ENCODE results near the gene DOK3.

Gene DOK3

GRCh38 chr5:177547736-177548135 is 38.1 kb upstream of the DOK3 start:
- Histone ChIP-seq H3K27ac (ENCODE audit: low read length) (no peak overlapping the region), H3K4me1 (ENCODE audit: control insufficient read depth in 1 of 2, insufficient read depth in 2 of 2, low read length in 2 of 2) (peaks cover 23 to 46% of the 10 kb centered on the region in 2 donors), H3K36me3 (ENCODE audit: control insufficient read depth in 1 of 2, insufficient read depth in 2 of 2, low read length in 2 of 2) (peaks cover 4 to 5% of the 10 kb centered on the region in 2 donors), H3K4me3 (ENCODE audit: low read depth in 1 of 2, low read length in 2 of 2) (no peak overlapping the region), H3K27me3 (ENCODE audit: low read depth, low read length) (no peaks in the 10 kb centered on the region), H3K9me3 (ENCODE audit: control insufficient read depth in 1 of 2, low read length in 2 of 2) (no peaks in the 10 kb centered on the region)

DNA sequence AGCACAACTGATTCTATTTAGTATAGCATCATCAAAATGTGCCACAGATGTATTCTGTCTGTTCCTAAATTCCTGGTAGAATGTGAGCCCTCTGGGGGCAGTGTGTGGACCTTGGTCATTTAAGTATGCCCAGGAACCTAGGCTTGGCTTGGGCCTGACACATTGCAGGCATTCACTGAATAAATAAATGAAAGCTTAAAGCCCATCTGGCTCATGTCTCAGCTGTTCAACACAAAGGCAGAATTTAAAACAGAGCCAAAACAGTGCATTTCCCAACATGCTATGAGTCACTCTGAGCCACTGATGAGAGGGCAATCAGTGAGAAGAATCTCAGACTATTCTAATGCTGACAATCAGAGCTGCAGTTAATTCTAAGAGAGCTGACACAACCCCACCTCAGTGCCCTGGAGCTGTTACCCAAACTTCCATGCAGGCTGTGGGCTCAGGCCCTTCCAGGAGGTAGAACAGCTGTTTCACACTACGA is 36.7 kb upstream of the DOK3 start:
- H3K27ac ChIP-seq (ENCODE audit: low read length) = peak overlapping the region; percentile 81

DNA sequence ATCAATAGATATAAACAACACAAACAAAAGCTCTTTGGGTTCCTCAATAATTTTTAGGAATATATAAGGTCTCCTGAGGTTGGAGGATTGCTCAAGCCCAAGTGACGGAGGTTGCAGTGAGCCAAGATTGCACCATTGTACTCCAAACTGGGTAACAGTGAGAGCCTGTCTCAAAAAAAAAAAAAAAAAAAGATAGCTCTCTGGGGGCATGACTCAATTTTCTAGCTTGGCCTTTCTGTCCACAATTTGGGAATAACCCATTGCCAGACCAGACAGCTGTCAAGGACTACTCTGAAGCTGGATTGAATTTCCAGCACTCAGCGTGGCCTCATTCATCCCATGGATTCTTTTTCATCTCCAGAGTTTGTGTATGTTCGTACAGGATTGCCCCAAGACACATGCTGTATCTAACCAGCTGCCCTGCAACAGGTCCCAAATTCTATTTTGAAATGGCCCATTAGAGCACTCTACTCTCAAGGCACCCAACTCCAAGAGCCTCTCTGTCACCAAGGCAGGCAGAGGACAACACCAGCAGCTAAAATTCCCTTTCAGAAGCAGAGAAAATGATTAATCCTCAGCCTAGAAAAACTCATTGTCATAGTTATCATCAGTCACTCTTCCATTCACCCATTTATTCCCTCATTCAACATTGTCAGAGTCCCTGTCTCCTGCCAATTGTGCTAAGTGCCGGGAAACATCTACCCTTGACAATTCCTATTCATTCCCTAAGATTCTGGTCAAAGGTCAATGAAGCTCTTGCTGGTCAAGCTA is 36.0 kb upstream of the DOK3 start:
- Histone ChIP-seq H3K4me1 (ENCODE audit: control insufficient read depth in 1 of 2, insufficient read depth in 2 of 2, low read length in 2 of 2) (peaks cover 20 to 37% of the 10 kb centered on the region in 2 donors), H3K9me3 (ENCODE audit: control insufficient read depth in 1 of 2, low read length in 2 of 2) (no peaks in the 10 kb centered on the region), H3K4me3 (ENCODE audit: low read depth in 1 of 2, low read length in 2 of 2) (no peak overlapping the region), H3K27ac (ENCODE audit: low read length) (peak overlapping the region; percentile 81), H3K27me3 (ENCODE audit: low read depth, low read length) (no peaks in the 10 kb centered on the region), H3K36me3 (ENCODE audit: control insufficient read depth in 1 of 2, insufficient read depth in 2 of 2, low read length in 2 of 2) (peaks cover 4 to 5% of the 10 kb centered on the region in 2 donors)

More for the DNA sequence above, 36.7 kb upstream of the DOK3 start:
- H3K36me3 ChIP-seq (ENCODE audit: control insufficient read depth in 1 of 2, insufficient read depth in 2 of 2, low read length in 2 of 2) = peaks cover 4 to 5% of the 10 kb centered on the region in 2 donors
- no peaks in the 10 kb centered on the region for H3K27me3 ChIP-seq (ENCODE audit: low read depth, low read length)
- no peak overlapping the region for H3K4me3 ChIP-seq (ENCODE audit: low read depth in 1 of 2, low read length in 2 of 2)
- no peaks in the 10 kb centered on the region for H3K9me3 ChIP-seq (ENCODE audit: control insufficient read depth in 1 of 2, low read length in 2 of 2)
- peaks cover 20 to 37% of the 10 kb centered on the region in 2 donors for H3K4me1 ChIP-seq (ENCODE audit: control insufficient read depth in 1 of 2, insufficient read depth in 2 of 2, low read length in 2 of 2)

- Histone ChIP-seq H3K36me3 (ENCODE audit: control insufficient read depth in 1 of 2, insufficient read depth in 2 of 2, low read length in 2 of 2) (peaks cover 4 to 15% of the 10 kb centered on the region in 2 donors), H3K27me3 (ENCODE audit: low read depth, low read length) (no peaks in the 10 kb centered on the region), H3K9me3 (ENCODE audit: control insufficient read depth in 1 of 2, low read length in 2 of 2) (no peaks in the 10 kb centered on the region), H3K4me3 (ENCODE audit: low read depth in 1 of 2, low read length in 2 of 2) (no peak overlapping the region), H3K27ac (ENCODE audit: low read length) (no peak overlapping the region), H3K4me1 (ENCODE audit: control insufficient read depth in 1 of 2, insufficient read depth in 2 of 2, low read length in 2 of 2) (peaks cover 19 to 47% of the 10 kb centered on the region in 2 donors)
Observed at GRCh38 chr5:177542816-177543465, 33.3 kb upstream of the DOK3 start.

DNA sequence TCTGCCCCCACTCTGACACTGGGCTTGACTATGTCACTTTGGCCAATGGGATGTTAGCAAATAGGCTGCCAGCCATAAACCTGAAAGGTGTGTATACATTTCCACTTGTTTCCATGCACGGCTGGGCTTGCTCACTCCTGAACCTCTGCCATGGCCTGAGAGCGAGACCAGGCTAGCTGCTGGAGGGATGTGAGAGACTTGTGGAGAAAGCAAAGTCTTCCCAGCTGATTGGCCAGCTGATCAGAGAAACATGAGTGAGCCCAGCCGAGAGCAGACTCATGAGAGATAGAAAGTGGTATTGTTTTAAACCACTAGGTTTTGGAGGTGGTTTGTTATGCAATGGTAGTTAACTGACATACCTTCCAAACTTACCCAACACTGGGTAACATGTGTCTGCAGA is 30.8 kb upstream of the DOK3 start:
- Histone ChIP-seq H3K9me3 (ENCODE audit: control insufficient read depth in 1 of 2, low read length in 2 of 2) (no peaks in the 10 kb centered on the region), H3K27me3 (ENCODE audit: low read depth, low read length) (no peaks in the 10 kb centered on the region), H3K4me3 (ENCODE audit: low read depth in 1 of 2, low read length in 2 of 2) (no peak overlapping the region), H3K36me3 (ENCODE audit: control insufficient read depth in 1 of 2, insufficient read depth in 2 of 2, low read length in 2 of 2) (peaks cover 19 to 27% of the 10 kb centered on the region in 2 donors), H3K4me1 (ENCODE audit: control insufficient read depth in 1 of 2, insufficient read depth in 2 of 2, low read length in 2 of 2) (peaks cover 11 to 54% of the 10 kb centered on the region in 2 donors), H3K27ac (ENCODE audit: low read length) (no peak overlapping the region)

- Histone ChIP-seq H3K36me3 (ENCODE audit: control insufficient read depth in 1 of 2, insufficient read depth in 2 of 2, low read length in 2 of 2) (peaks cover 19 to 27% of the 10 kb centered on the region in 2 donors), H3K4me1 (ENCODE audit: control insufficient read depth in 1 of 2, insufficient read depth in 2 of 2, low read length in 2 of 2) (peaks cover 11 to 50% of the 10 kb centered on the region in 2 donors), H3K27ac (ENCODE audit: low read length) (no peak overlapping the region), H3K27me3 (ENCODE audit: low read depth, low read length) (no peaks in the 10 kb centered on the region), H3K4me3 (ENCODE audit: low read depth in 1 of 2, low read length in 2 of 2) (no peak overlapping the region), H3K9me3 (ENCODE audit: control insufficient read depth in 1 of 2, low read length in 2 of 2) (no peaks in the 10 kb centered on the region)
Observed at GRCh38 chr5:177539411-177539810, 29.8 kb upstream of the DOK3 start.

GRCh38 chr5:177538876-177539275 is 29.2 kb upstream of the DOK3 start:
- peaks cover 9 to 45% of the 10 kb centered on the region in 2 donors for H3K4me1 ChIP-seq (ENCODE audit: control insufficient read depth in 1 of 2, insufficient read depth in 2 of 2, low read length in 2 of 2)
- H3K36me3 ChIP-seq (ENCODE audit: control insufficient read depth in 1 of 2, insufficient read depth in 2 of 2, low read length in 2 of 2) = peaks cover 19 to 28% of the 10 kb centered on the region in 2 donors
- H3K4me3 ChIP-seq (ENCODE audit: low read depth in 1 of 2, low read length in 2 of 2) = no peak overlapping the region
- no peaks in the 10 kb centered on the region for H3K9me3 ChIP-seq (ENCODE audit: control insufficient read depth in 1 of 2, low read length in 2 of 2)
- no peaks in the 10 kb centered on the region for H3K27me3 ChIP-seq (ENCODE audit: low read depth, low read length)
- H3K27ac ChIP-seq (ENCODE audit: low read length) = no peak overlapping the region

DNA sequence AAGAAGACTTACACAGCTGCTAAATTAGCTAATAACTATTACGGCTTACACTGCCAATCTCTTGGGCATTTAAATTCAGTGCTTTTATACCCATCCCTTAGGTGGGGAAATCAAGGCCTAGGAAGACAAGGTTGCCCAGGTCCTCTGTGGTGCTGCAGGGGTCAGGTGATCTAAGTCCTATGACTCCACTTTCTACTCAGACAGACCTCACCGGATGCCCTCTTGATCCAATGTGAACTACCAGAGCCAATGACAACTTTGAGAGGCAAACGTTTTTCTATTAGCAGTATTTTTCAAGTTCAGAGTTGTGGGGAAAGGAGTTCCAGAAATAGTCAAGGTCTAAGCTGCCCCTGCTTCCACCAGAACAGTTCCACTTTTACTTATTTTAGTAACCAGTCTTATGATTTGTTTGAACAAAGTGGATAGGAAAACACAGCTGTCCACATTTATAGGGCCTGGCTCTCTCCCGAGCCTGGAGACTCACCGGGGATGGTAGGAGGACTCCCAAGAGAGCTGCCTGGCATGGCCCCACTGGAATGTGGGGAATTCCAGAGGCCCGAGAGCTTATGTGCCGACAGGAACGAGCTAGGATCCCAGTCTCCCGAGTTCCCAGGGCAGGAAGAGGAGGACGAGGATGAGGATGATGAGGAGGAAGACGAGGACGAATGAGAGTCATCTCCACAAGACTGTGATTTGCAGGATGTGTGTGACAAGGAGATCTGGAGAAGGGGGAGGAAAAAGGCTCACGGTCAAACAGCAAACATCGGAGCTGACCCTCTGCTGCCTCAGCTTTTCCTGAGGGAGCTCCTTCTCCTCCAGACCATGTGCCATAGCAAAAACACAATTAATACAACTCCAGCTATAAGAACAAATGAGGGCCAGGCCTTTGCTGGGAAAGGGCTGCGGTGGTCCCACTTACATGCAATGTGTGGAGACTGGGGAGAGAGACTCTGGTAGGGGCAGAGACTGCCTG is 28.0 kb upstream of the DOK3 start:
- Histone ChIP-seq H3K36me3 (ENCODE audit: control insufficient read depth in 1 of 2, insufficient read depth in 2 of 2, low read length in 2 of 2) (peaks cover 26 to 34% of the 10 kb centered on the region in 2 donors), H3K4me3 (ENCODE audit: low read depth in 1 of 2, low read length in 2 of 2) (no peak overlapping the region), H3K27ac (ENCODE audit: low read length) (peak overlapping the region; percentile 61), H3K27me3 (ENCODE audit: low read depth, low read length) (no peaks in the 10 kb centered on the region), H3K4me1 (ENCODE audit: control insufficient read depth in 1 of 2, insufficient read depth in 2 of 2, low read length in 2 of 2) (peaks cover 4 to 38% of the 10 kb centered on the region in 2 donors), H3K9me3 (ENCODE audit: control insufficient read depth in 1 of 2, low read length in 2 of 2) (no peaks in the 10 kb centered on the region)

- Histone ChIP-seq H3K4me3 (ENCODE audit: low read depth in 1 of 2, low read length in 2 of 2) (no peak overlapping the region), H3K4me1 (ENCODE audit: control insufficient read depth in 1 of 2, insufficient read depth in 2 of 2, low read length in 2 of 2) (peaks cover 4 to 38% of the 10 kb centered on the region in 2 donors), H3K9me3 (ENCODE audit: control insufficient read depth in 1 of 2, low read length in 2 of 2) (no peaks in the 10 kb centered on the region), H3K36me3 (ENCODE audit: control insufficient read depth in 1 of 2, insufficient read depth in 2 of 2, low read length in 2 of 2) (peaks cover 33 to 46% of the 10 kb centered on the region in 2 donors), H3K27ac (ENCODE audit: low read length) (no peak overlapping the region), H3K27me3 (ENCODE audit: low read depth, low read length) (no peaks in the 10 kb centered on the region)
Observed at GRCh38 chr5:177536386-177536785, 26.8 kb upstream of the DOK3 start.

GRCh38 chr5:177535125-177535524 is 25.5 kb upstream of the DOK3 start:
- peaks cover 39 to 57% of the 10 kb centered on the region in 2 donors for H3K36me3 ChIP-seq (ENCODE audit: control insufficient read depth in 1 of 2, insufficient read depth in 2 of 2, low read length in 2 of 2)
- no peaks in the 10 kb centered on the region for H3K9me3 ChIP-seq (ENCODE audit: control insufficient read depth in 1 of 2, low read length in 2 of 2)
- H3K4me1 ChIP-seq (ENCODE audit: control insufficient read depth in 1 of 2, insufficient read depth in 2 of 2, low read length in 2 of 2) = peaks cover 4 to 38% of the 10 kb centered on the region in 2 donors
- H3K27me3 ChIP-seq (ENCODE audit: low read depth, low read length) = no peaks in the 10 kb centered on the region
- no peak overlapping the region for H3K4me3 ChIP-seq (ENCODE audit: low read depth in 1 of 2, low read length in 2 of 2)
- H3K27ac ChIP-seq (ENCODE audit: low read length) = no peak overlapping the region

Measured in muscle layer of duodenum (tissue), 2 donors.